Bronchial epithelial cell (primary cell): Measurements from ENCODE around the gene KDM5B. TPM values are rescaled to one million over a fixed set of nuclear protein-coding genes. Genes with fewer than 3 reads are reported as not detected.

Experiments
- DNase-seq: peaks from one replicate; pipeline ENCODE4 v3.0.0-alpha.2; 2010; ENCODE audit warnings: low read depth
- FAIRE-seq: peaks from 2 replicates; lab custom pipeline; 2011; peaks lifted over from hg19 to GRCh38; lab: Jason Lieb, UNC
- H3K27me3 ChIP-seq: 2 replicates; pipeline ENCODE4 v1.5.1; 2011; ENCODE audit warnings: low read length; ENCODE audit not compliant: control insufficient read depth, insufficient read depth
- H3K36me3 ChIP-seq: 2 replicates; pipeline ENCODE4 v1.5.1; 2011; ENCODE audit warnings: low read length; ENCODE audit not compliant: control insufficient read depth, insufficient read depth
- H3K4me3 ChIP-seq: 2 replicates; pipeline ENCODE4 v1.5.1; 2011; ENCODE audit warnings: mild to moderate bottlenecking, low read depth, low read length, control low read depth
- total RNA-seq: library from RNA; depleted of rRNA; stranded (reverse); fragments of >200 nt; gene quantifications from 2 replicates; pipeline ENCODE4 v1.2.1, GENCODE V29; 2014
- TF ChIP-seq, protein P1 (sequence below): IDR thresholded peaks from 2 replicates; pipeline ENCODE4 v1.5.1; 2011; ENCODE audit warnings: mild to moderate bottlenecking, moderate library complexity, low read length, control low read depth, inconsistent platforms; ENCODE audit not compliant: insufficient read depth, severe bottlenecking

The KDM5B gene
- total RNA-seq, 1 donor from 2014 or later: 74.0 TPM

DNA sequence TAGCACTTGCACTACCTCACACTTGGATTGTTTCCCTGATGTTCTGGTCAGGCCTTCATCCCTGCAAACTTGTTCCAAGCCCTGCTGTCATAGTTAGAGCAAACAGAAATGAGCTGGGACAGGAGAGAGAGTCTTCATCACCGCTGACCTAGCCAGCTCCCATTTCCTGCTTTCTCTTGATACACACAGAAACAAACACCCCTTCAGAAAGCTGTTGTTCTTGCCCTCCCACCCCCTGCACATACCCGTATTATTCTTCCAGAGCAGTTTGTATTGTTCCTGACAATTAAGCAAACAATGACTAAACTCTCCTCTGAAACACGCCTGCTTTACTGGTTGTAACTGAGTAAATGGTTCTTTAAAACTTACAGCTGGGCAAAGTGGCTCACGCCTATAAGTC lies 95.1 kb downstream of the KDM5B start:
- peaks cover 29% of the 10 kb centered on the region for H3K27me3 ChIP-seq
- no peaks in the 10 kb centered on the region for H3K36me3 ChIP-seq
- TF ChIP-seq, protein P1, sequence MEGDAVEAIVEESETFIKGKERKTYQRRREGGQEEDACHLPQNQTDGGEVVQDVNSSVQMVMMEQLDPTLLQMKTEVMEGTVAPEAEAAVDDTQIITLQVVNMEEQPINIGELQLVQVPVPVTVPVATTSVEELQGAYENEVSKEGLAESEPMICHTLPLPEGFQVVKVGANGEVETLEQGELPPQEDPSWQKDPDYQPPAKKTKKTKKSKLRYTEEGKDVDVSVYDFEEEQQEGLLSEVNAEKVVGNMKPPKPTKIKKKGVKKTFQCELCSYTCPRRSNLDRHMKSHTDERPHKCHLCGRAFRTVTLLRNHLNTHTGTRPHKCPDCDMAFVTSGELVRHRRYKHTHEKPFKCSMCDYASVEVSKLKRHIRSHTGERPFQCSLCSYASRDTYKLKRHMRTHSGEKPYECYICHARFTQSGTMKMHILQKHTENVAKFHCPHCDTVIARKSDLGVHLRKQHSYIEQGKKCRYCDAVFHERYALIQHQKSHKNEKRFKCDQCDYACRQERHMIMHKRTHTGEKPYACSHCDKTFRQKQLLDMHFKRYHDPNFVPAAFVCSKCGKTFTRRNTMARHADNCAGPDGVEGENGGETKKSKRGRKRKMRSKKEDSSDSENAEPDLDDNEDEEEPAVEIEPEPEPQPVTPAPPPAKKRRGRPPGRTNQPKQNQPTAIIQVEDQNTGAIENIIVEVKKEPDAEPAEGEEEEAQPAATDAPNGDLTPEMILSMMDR: no peak
- no peak overlapping the region for H3K4me3 ChIP-seq
- peak; percentile 89 for DNase-seq
- peak; percentile 18 for FAIRE-seq

DNA sequence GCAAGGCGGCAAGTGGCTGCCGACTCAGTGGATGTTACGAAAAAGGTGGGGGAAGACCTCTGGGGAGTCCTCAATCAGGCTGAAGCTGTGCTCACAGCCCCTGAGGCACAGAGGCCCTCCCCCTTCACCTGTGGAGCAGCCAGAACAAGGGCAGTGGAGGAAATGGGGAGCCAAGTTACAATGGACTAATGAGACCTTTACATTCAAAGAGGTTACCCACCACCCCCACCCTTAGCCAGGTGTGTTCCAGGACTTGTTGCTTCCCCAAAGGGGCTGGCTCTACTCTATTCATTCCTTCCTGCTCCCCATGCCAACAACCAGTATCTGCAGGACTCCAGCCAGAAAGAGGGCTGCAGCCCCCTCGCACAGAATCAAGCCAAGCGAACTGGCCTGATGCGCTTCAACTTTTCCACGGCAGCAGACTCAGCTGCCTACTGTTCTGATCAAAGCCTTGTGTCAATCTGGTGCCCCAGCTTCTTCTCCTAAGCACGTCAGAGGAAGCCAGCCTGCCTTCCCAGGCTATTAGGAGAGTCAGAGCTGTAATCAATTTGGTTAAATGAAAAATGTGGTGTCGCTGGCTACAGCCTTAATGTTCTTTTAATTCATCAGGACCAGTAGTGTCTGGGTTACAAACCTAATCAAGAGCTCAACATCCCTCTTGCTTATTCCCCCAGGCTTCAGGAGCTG lies 96.1 kb downstream of the KDM5B start:
- no peaks in the 10 kb centered on the region for H3K36me3 ChIP-seq
- H3K27me3 ChIP-seq: peaks cover 38% of the 10 kb centered on the region
- H3K4me3 ChIP-seq: no peak overlapping the region
- DNase-seq (no peak), FAIRE-seq (no peak)
- TF ChIP-seq, protein P1: no peak

DNA sequence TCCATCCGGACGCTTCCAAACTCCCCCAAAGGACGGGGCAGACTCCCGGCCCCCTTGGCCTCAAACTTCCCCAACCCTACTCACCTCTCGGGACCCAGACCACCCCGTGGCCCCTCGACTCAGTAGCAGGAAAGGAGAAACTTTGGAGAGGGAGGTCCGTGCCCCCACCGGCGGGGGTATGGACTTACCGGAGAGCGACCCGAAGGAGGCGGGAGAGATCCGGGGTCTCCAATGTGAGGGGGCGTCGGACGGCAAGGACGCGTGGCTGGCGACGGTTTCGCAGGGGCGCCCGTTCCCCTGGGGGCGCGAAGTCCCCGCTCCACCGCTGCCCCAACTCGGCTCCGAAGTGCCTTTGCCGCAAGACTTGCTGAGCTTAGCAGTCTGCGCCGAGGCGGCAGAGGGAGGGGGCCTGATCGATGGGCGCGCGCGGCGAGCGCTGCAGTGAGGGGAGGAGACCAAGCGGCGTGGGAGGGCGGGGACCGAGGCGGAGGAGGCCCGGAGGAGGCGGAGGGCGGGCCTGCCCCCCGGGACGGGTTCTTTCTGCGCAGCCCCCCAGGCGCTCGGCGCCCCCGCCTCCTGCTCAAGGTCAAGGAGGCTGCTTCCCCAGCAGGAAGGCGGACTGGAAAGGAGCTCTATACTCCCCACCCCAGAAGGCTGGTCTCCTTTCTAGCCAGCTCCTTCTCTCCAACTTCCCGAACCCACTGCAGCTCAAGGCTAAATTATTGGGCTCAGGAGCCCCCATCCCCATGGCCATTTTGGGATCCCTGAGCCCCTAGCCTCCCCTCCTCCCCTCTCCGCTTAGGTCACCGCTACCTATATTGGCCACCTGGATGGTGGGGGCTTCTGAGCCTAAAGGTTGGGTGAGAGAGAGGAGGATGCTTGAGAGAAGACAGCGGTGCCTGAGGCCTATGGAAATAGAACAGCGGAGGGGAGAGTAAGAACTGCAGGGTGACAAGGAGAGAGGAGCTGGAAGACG lies 97.9 kb downstream of the KDM5B start, which contains the start of gene SYT2:
Gene SYT2, minus strand, starts transcription at position 385 of the 976 bp plus-strand sequence. CDS start 104,682 bp downstream, outside the sequence.
- TF ChIP-seq, protein P1: no peak
- DNase-seq: no peak
- no peak for FAIRE-seq
- Histone ChIP-seq H3K4me3 (no peak within 1 kb of the TSS), H3K27me3 (peaks cover 41% of the 10 kb centered on the region), H3K36me3 (no peaks in the 10 kb centered on the region)

DNA sequence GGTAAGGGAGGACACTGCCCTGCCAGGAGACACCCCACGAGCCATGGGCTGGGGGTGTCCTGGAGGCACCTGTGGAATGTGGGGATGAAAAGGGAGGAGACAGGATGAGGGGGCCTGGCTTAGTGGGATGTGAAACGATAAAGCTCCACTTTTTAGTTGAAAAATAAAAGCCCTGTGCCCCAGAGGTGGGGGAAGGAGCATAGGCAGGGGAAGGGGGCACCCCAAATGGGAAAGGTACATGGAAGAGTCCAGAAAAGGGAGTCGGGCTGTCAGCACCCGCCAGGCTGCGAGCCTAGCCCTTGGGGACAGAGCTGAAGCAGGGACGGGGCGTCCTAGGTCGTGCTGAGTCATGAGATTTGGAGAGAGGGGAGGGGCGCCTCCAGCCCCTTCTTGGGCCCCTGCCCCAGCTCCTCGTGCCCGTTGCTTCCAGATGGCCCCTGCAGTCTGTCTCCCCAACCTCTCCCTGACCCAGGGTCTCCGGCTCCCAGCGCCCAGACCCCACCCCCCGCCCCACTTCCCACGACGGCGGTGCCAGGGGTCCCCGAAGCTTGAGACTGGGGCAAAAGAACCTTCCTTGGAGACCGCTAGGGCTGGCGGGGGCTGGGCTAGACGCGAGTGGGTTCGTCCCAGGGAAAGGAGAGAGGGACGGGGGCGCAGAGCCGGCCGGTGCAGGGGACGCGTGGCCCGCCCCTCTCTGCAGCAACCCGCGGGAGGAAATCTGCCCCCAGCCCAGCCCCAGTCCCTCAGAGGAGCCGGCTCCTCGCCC lies 98.8 kb downstream of the KDM5B start:
- no peaks in the 10 kb centered on the region for H3K36me3 ChIP-seq
- H3K4me3 ChIP-seq: no peak overlapping the region
- H3K27me3 ChIP-seq: peaks cover 47% of the 10 kb centered on the region
- FAIRE-seq (no peak), DNase-seq (no peak)
- TF ChIP-seq, protein P1: no peak

DNA sequence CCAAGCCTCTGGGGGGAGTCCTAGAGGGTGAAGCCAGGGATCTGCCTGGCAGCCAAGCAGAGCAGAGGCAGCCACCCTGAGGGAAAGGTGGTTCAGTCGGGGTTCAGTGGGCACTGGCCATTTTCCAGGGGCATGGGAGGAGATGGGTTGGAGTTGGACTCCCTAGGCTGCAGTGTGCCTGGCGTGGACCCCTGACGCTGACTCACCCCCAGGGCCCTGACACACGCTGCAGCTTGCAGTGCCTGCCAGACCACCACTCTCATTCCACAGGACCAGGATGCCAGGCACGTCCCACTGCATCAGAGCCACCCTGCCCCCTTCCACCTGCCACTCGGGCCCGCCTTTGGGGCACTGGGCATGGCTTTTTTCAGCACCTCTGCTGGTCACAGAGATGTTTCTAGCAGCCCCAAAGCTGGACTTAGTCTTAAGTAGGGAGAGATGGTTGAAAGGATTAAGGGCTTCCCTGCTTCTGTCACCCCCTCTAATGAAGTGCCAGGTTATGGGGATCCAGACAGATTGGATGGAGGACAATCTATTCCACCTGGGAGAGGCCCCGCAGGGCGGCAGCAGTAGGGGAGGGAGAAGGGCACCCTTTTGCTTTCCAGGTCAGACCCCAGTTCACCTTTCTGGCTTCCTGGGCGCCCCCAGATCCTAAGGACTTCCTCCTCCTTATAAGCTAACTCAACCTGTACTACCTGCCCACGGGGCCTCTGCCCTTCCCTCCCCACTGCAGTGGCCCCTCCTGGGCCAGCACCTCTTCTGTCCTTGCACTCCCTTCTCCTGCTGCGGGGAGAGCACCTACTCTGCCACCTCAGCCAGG lies 99.6 kb downstream of the KDM5B start:
- TF ChIP-seq, protein P1: no peak
- no peaks in the 10 kb centered on the region for H3K36me3 ChIP-seq
- FAIRE-seq: no peak
- no peak overlapping the region for H3K4me3 ChIP-seq
- peaks cover 49% of the 10 kb centered on the region for H3K27me3 ChIP-seq
- DNase-seq: no peak
